ENCODE measurements around the gene UBA1.

Gene UBA1

GRCh38 chrX:47187106-47187677, 6.4 kb upstream of the UBA1 start:
- DNase-seq (ENCODE audit: low read depth in 4 of 4, low spot score in 1 of 4), result no peak

DNA sequence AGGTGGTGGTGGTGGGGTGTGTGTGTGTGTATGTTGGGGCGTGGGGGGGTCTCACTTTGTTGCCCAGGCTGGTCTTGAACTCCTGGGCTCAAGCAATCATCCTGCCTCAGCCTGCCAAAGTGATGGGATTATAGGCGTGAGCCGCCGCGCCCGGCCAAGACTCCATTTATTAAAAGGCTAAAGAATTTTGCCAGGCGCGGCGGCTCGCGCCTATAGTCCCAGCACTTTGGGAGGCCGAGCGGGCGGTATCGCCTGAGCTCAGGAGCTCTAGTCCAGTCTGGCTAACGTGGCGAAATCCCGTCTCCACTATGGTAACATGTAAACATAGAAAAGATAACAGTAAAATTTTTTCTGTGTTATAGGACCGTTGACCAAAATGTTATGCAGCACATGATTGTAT, 3.7 kb upstream of the UBA1 start:
- DNase-seq (ENCODE audit: low read depth in 4 of 4, low spot score in 1 of 4), result no peak

DNA sequence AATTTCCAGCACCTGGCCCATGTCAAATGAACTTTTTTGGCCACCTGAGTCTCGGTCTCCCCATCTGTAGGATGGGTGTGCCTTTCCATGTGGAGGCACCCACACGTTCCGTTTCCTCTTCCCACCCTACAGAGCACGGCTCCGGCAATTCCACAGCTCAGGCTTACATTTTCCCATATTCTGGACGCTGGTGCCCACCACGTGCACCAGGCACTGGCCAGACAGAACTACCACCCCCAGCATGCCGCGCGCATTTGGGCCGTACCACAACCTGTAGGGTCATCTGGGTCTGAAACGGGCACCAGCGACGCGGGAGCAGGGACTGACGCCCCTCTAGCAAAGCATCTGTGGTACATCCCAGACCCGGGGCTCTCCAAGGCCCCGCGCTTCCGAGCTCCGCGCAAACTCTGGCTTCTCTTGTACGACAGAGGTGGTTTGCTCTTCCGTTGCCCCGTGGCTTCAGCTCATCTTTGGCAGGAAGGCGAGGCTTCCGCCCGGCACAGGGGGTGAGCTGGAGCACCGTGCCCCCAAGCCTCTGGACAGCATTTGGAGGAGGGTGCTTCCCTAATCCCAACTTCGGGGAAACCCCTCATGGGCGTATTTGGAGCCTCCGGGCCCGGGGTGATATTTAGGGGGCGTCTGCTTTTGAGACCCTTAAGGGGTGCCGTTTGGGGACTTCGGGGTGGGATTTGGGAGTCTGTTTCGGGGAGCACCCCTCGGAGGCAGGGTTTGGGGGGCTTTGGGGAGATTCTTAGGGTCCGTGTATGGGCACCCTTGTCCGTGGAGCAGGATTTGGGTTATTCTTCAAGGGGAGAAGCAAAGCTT, 3.0 kb upstream of the UBA1 start:
- peak; percentile 50 to 73 (median 59) for DNase-seq (ENCODE audit: low read depth in 4 of 4, low spot score in 1 of 4)

- DNase-seq (ENCODE audit: low read depth in 4 of 4, low spot score in 1 of 4), result peak in 2 of 4 experiments; percentile 29 to 40
These were observed 2.3 kb upstream of the UBA1 start for GRCh38 chrX:47191331-47191730.

DNA sequence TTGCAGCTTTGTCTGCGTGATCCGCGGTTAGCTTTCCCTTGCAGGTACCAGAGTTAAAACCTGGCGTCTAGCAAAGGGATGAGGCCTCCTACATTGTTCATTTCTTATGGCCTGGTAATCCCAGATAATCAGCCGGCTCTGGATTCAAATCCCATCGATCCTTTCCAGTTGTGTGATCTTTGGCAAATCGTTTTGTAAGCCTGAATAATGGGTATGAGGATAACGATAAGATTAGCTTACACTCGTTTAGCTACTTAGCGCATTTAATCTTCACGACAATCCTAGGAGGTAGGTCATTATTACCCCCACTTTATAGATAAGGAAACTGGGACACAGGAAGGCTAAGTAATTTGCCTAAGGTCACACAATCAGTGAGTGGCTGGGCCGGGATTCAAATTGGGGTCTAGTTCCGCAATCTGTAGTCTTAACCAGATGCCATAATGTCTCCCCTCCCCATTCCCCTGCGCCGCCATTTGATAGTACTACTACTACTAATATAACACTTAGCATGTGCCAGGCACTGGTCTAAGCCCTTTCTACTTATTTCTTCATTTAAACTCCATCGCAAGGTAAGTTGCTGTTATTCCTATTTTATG, 1.7 kb upstream of the UBA1 start:
- no peak for DNase-seq (ENCODE audit: low read depth in 4 of 4, low spot score in 1 of 4)

GRCh38 chrX:47194194-47194787, 662 bp downstream of the UBA1 start:
- DNase-seq (ENCODE audit: low read depth in 4 of 4, low spot score in 1 of 4), result no peak

DNA sequence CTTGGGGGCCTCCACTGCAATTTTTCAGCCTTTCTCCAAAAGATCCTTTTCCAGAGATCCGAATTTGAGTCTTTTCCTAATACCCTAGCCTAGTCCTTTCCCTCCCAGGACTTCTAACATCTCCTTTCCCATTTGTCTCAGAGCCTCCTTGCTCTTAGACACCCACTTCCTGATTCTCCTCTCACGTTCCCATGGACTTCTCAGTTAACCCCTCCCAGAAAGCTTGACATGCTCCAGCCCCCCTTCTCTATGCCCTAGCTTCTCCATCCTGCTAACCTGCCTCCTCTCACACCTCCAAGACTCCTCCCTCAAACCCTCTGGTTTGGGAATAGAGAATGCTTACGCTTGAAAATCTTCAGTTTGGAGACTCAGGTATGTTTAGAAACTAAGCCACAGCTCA, 2.5 kb downstream of the UBA1 start:
- no peak for DNase-seq (ENCODE audit: low read depth in 4 of 4, low spot score in 1 of 4)

DNA sequence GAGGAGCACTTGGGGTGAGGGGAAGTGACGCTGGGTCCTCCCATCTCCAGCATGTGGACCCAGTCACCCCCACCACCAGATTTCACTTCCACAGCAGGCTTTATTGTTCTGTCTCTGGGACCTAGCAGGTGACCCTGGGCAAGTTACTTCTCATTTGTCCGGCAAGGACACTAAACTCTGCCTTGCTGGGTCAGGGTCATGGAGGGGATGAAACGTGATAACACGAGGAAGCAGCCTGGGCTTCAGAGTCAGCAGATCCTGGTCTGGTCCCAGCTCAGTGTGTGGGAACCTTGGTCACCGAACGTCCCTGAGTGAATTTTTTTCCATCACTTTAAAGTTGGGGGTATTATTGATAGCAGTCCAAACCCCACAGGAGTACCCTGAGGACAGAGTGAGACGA, 3.9 kb downstream of the UBA1 start:
- no peak for DNase-seq (ENCODE audit: low read depth in 4 of 4, low spot score in 1 of 4)

GRCh38 chrX:47198026-47198686, 4.5 kb downstream of the UBA1 start:
- DNase-seq (ENCODE audit: low read depth in 4 of 4, low spot score in 1 of 4), result no peak

GRCh38 chrX:47198687-47199080, 5.1 kb downstream of the UBA1 start:
- DNase-seq (ENCODE audit: low read depth in 4 of 4, low spot score in 1 of 4), result no peak

DNA sequence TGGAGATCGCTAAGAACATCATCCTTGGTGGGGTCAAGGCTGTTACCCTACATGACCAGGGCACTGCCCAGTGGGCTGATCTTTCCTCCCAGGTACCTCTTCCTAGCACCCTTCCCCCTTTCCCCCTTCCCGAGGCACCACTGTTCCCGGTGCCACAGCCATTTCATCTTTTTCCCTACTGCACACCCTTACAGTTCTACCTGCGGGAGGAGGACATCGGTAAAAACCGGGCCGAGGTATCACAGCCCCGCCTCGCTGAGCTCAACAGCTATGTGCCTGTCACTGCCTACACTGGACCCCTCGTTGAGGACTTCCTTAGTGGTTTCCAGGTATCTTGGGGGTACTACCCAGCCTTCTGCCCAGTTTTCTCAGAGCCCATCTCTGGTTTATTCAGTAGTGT, 5.7 kb downstream of the UBA1 start:
- no peak for DNase-seq (ENCODE audit: low read depth in 4 of 4, low spot score in 1 of 4)

DNA sequence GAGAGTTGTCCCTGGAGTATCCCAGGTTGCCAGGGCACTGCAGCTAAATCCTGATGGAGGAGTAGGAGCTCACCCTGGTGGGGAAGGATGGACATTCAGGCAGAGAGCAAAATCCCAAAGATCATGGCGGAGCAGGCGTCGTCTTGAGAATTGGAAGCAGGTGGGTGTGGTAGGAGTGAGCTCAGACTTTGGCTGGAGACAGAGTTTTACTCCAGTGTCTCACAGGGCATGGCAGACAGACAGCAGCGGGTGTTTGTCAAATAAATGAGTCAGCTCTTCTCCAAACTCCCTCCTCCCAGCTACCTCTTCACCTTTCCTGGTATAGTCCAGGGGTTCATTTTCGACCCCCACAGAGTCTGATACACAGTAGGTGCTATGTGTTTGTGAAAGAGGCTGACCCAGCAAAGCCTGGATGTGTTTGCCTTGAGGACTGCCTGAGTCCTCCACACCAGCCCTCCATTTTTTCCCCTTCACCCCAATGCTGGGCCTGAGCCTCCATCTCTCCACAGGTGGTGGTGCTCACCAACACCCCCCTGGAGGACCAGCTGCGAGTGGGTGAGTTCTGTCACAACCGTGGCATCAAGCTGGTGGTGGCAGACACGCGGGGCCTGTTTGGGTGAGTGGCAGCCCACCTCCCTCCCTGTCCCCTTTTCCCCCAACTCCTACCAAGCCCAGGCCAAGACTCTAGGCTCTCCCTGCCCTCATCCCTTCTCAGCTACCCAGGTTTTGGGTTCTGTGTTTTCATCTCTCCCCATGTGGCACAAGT, 6.9 kb downstream of the UBA1 start:
- DNase-seq (ENCODE audit: low read depth in 4 of 4, low spot score in 1 of 4), result no peak

DNA sequence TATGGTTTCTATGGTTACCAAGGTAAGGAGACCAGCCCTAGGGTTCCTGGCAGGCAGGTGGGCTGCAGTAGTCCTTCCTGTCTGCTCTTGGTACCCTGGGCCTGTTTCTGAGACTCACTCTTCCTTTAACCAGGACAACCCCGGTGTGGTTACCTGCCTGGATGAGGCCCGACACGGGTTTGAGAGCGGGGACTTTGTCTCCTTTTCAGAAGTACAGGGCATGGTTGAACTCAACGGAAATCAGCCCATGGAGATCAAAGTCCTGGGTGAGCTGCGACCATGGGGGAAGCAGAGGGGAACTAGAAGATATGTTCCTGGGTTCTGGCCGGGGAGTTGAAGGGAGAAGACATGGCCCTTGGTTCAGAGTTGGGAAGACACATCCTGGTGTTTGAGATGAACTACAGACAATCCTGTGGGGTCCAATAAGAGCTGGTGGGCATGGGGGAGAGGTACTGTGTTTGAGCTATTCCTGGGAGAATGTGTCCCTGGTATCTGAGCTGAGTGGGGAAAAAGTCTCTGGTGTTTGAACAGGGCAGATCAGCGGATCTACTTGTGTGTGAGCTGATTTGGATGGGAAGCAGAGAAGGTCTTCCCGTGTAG, 7.8 kb downstream of the UBA1 start:
- DNase-seq (ENCODE audit: low read depth in 4 of 4, low spot score in 1 of 4), result no peak

DNA sequence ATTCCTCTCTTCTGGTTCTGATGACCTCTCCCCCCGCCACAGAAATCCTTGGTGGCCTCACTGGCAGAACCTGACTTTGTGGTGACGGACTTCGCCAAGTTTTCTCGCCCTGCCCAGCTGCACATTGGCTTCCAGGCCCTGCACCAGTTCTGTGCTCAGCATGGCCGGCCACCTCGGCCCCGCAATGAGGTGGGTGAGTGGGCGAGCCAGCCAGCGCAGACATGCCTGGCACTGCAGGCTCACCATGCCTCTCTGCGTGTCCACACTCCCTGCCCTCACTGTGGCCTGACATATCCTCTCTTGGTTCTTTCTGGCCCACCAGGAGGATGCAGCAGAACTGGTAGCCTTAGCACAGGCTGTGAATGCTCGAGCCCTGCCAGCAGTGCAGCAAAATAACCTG, 8.7 kb downstream of the UBA1 start:
- DNase-seq (ENCODE audit: low read depth in 4 of 4, low spot score in 1 of 4), result no peak

DNA sequence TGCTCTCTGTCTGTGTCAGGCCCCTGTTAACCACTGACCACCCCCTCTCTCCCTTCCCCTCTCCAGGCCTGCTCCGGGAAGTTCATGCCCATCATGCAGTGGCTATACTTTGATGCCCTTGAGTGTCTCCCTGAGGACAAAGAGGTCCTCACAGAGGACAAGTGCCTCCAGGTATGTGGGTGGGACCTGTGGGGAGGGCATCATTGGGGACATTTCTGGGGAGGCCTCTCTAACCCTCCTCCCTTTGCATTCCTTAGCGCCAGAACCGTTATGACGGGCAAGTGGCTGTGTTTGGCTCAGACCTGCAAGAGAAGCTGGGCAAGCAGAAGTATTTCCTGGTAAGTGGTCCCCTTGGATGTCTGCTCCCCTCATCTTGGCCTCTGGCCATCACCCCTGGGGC, 9.2 kb downstream of the UBA1 start:
- no peak for DNase-seq (ENCODE audit: low read depth in 4 of 4, low spot score in 1 of 4)

DNA sequence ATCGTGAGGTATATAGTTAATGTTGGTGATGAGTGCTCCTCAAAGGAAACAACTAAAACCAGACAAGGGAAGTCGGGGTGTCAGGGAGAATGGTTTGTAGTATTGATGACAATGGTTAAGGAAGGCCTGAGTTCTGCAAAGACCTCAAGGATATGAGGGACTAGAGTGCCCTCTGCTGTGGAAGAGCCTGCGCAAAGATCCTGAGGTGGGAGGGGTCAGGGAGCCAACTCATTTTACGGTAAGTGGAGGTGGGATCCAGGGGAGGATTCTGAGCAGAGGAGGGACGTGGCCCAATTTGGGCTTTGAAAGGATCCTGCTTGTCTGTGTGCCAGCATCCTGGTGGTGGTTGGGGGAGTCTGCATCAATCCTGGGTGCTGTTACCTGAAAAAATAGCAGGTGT, 11.3 kb downstream of the UBA1 start:
- DNase-seq (ENCODE audit: low read depth in 4 of 4, low spot score in 1 of 4), result no peak

DNA sequence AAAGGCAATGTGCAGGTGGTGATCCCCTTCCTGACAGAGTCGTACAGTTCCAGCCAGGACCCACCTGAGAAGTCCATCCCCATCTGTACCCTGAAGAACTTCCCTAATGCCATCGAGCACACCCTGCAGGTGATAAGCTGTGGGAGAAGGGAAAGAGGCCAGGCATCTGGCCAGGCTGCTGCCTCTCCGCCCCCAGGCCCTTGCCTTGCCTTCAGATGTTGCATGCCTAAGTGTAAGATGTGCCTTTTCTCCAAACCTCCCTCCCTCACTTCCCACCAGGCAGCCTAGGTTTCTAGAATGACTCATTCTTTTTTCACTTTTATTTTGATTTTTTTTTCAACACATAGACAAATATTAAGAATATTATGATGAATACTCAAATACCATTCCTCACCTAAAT, 12.7 kb downstream of the UBA1 start:
- no peak for DNase-seq (ENCODE audit: low read depth in 4 of 4, low spot score in 1 of 4)

GRCh38 chrX:47208108-47208507, 14.5 kb downstream of the UBA1 start:
- no peak for DNase-seq (ENCODE audit: low read depth in 4 of 4, low spot score in 1 of 4)

GRCh38 chrX:47209508-47210238, 16.0 kb downstream of the UBA1 start:
- DNase-seq (ENCODE audit: low read depth in 4 of 4, low spot score in 1 of 4), result no peak
